H54 (cell line): ENCODE results near the gene DNM3.

Experiments
- DNase-seq: peaks from one replicate; pipeline ENCODE4 v3.0.0; 2011; ENCODE audit warnings: low spot score, mixed read lengths; ENCODE audit not compliant: insufficient read length
- FAIRE-seq: peaks from 3 replicates; lab custom pipeline; 2011; peaks lifted over from hg19 to GRCh38; lab: Jason Lieb, UNC
- POLR2A ChIP-seq: IDR thresholded peaks from 2 replicates; pipeline ENCODE4 v1.6.1; 2011; ENCODE audit warnings: low read depth, mild to moderate bottlenecking, low read length

Gene DNM3

GRCh38 chr1:172208635-172209034, 367.3 kb downstream of the DNM3 start:
- DNase-seq (no peak), FAIRE-seq (no peak)
- no peak for TF ChIP-seq POLR2A

DNA sequence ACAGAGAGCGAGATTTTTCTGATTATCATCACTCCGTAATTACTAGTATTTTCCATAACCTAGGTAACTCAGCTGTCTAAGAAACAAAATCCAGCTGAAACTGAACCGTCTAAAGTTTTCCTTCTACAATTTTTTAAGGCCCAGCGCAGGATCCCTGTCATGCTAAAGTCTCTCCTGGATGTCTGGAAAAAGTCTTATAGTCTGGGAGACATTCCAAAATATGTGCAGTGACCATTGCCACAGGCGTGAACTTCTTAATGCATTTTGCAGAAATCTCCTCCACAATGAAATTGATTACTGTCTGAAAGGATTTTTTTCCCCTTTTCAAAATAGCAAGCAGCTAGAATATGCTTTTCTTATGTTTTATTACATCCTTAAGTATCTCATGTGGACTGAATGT, 369.9 kb downstream of the DNM3 start:
- FAIRE-seq, result no peak
- no peak for DNase-seq
- TF ChIP-seq POLR2A, result no peak

- no peak for TF ChIP-seq POLR2A
- FAIRE-seq (no peak), DNase-seq (no peak)
These were observed 370.8 kb downstream of the DNM3 start for GRCh38 chr1:172212124-172212523.

DNA sequence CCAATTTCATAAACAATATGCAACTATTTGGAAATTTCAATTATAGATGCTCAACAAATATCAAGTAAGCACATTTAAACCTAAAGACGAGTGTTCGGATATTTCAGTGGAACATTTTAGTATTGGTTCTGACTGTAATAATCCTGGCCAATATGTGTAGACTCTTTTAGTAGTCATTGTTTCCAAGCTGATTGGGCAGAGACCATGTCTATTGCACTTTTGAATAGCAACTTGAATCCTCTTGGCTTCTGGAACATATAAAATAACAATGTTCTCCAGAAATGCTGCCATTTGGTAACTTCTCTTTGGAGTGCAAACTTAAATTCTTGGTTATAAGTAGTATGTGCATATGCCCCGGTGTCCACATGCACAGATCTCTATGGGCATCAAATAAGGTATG, 373.7 kb downstream of the DNM3 start:
- no peak for FAIRE-seq
- TF ChIP-seq POLR2A, result no peak
- DNase-seq, result no peak

GRCh38 chr1:172219966-172220365, 378.7 kb downstream of the DNM3 start:
- no peak for FAIRE-seq
- TF ChIP-seq POLR2A, result no peak
- no peak for DNase-seq

GRCh38 chr1:172220376-172220775, 379.1 kb downstream of the DNM3 start:
- TF ChIP-seq POLR2A, result no peak
- DNase-seq (no peak), FAIRE-seq (no peak)

DNA sequence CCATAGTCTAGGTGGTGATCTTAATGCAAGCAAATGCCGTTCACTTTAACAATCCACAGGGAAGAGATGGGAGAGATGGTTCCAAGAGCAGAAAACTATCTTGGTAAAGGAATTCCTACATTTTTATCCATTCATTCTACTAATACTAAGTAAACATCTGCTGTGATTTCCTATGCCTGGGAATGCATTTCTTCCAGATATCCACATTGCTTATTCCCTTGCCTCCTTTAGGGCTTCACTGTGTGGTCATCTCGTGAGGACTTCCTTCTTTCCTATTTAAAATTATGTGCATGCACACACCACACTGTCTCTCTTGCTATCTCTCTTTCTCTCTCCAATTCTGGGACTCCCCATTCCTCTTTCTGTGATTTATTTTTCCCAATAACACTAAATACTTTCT, 380.1 kb downstream of the DNM3 start:
- FAIRE-seq, result no peak
- DNase-seq, result no peak
- no peak for TF ChIP-seq POLR2A

DNA sequence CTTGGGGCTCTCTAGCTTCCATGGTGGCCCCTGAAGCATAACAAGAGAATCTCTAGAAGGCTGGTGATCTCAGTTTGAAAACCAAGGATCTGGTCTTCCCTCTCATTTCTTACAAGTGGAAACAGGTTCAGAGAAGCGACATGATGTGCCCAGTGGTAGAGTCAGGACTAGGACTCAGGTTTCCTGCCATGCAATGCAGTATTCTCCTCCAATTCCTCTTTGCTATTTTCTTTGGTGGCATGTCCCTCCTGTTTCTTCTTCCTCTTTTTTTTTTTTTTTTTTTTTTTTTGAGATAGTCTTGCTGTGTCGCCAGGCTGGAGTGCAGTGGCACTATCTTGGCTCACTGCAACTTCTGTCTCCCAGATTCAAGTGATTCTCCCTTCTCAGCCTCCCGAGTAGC, 383.6 kb downstream of the DNM3 start:
- no peak for TF ChIP-seq POLR2A
- DNase-seq (no peak), FAIRE-seq (no peak)

DNA sequence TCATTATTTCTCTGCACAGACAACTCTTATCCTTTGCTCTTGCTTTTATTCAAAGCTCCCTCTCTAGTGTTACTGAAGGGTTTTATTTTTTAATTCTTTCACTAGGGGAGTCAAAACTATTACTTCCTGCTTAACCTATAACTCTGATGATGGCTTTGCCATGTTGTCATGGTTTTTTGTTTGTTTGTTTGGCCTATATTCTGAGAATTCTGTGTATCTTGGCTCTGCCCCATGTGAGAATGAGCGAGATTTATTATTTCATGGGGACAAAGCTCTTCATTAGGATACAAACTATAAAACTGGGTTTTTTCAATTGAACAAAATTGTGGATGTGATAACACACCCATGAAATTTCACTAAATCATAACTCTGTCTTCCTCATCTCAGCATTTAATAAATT, 388.6 kb downstream of the DNM3 start:
- FAIRE-seq, result no peak

DNA sequence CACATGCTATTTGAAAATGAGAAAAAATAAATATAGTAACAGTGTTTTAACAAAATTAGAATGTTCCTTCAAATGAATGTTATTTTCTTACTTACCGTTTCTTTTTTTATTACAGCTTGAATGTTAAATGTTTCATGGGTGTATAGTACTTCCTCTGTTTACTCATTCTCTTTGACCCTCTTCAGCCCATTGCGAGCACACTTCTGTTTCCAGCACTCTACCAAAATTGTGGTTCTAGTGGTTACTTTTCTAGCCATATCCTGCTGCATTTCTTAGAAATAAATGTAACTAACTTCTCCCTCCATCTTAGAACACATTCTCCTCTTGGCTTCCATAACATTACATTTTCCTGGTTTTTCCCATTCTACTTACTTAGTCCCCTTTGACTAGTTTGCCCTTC, 389.2 kb downstream of the DNM3 start:
- TF ChIP-seq POLR2A, result no peak
- no peak for FAIRE-seq
- DNase-seq, result no peak

More for the DNA sequence above, 388.6 kb downstream of the DNM3 start:
- no peak for DNase-seq
- no peak for TF ChIP-seq POLR2A

DNA sequence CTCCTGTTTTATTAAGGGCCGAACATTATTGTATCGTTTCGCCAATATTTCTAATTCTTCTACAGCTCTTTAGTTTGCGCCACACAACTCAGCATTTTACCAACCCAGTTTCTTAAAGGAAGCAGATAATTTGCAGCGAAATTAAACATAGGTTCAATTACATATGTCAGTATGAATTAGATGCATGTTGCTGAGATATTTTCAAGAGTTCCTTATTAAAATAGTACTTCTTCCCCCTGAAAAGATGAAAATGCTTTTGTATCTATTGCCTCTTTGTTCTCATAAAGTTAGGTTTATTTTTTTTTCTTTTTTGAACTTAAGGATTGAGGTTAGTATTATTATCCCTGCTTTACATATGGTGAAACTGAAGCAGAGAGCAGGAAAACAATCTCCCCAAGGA, 395.7 kb downstream of the DNM3 start:
- no peak for TF ChIP-seq POLR2A
- FAIRE-seq (no peak), DNase-seq (no peak)

- no peak for FAIRE-seq
These were observed 396.9 kb downstream of the DNM3 start for GRCh38 chr1:172238158-172238557.

DNA sequence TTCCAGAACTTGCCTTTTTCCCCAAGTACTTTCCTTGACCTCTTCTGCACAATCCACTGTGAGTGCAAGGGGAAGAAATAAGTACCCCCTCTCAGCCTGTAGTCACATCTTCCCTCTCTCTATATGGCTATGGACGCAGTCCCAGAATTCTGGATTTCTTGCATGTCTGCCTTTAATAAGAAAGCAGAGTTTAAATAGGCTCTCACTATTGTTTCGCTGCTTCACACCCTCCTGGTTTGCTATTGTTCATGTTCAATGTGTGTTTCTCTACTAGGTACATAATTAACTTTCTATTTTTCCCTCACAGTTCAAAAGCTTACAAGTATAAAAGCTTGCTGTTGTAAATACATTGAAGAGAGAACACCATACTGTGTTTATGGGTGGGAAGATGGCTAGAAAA, 397.7 kb downstream of the DNM3 start:
- no peak for DNase-seq
- FAIRE-seq, result no peak
- no peak for TF ChIP-seq POLR2A

More at GRCh38 chr1:172238158-172238557, 396.9 kb downstream of the DNM3 start:
- DNase-seq, result no peak
- no peak for TF ChIP-seq POLR2A

DNA sequence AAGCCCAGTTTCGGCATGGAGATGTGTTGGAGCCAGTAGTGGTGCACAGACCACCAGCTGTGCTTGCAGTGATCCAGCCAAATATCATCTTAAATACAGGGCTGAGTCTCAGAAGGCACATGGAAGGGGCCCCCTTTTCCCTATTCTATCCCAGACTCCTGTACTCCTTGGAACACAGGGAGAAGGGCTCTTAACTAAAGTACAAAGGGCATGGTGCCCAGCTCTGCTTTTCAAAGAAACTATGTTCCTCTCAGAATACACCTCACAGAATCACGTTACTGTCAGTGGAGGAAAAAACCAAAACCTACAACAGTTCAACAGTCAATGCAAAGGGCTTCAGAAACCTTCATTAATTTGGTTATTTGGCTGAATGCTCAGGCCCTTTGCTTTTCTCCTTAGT, 398.6 kb downstream of the DNM3 start:
- no peak for DNase-seq
- no peak for FAIRE-seq

GRCh38 chr1:172241540-172241939, 400.2 kb downstream of the DNM3 start:
- TF ChIP-seq POLR2A, result no peak
- no peak for FAIRE-seq
- no peak for DNase-seq

More for the DNA sequence above, 398.6 kb downstream of the DNM3 start:
- TF ChIP-seq POLR2A, result no peak

- FAIRE-seq (no peak), DNase-seq (no peak)
- no peak for TF ChIP-seq POLR2A
These were observed 403.6 kb downstream of the DNM3 start for GRCh38 chr1:172244865-172245264.
